ENCODE results near the gene SMPD3.

Gene SMPD3

GRCh38 chr16:68472581-68472980 lies 24.3 kb upstream of the SMPD3 start:
- in situ Hi-C loops (cut with MboI; ENCODE audit: low sequenced_read_pairs) = no loop called here

DNA sequence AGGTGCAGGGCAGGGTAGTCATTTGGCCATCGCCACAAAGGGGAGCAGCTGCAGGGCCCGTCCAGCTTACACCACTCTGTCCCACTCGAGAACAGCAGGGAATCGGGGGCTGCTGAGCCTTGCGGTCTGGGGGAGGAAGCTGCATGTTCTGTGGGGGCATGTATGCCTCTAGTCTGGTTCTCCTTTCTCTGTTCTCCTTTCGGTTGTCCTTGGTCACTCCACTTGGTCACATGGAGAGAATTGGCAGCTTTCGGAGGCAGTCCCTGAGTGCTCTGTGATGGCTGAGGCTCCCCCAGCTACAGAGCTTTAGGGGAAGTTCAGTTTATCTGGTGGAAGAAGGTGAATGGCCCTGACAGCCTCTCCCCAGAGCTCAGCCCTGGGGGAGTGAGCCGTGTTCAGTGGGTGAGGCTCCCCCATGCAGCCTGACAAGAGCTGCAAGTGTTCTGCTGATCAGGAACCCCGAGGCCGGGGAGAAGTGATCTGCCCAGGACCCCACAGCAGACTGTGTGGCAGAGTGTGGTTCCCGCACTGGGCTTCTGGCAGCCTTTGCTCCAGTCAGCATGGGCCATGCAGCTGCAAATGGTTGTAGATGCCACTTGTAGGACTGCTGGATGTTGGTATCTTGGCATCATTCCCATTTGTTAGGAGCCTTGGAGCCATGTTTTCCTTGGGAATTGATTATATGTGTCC lies 22.3 kb upstream of the SMPD3 start:
- in situ Hi-C loops (cut with MboI; ENCODE audit: low sequenced_read_pairs) = no loop called here

- in situ Hi-C loops (cut with MboI; ENCODE audit: low sequenced_read_pairs) = no loop called here
These were observed 21.6 kb upstream of the SMPD3 start for GRCh38 chr16:68469796-68470460.

DNA sequence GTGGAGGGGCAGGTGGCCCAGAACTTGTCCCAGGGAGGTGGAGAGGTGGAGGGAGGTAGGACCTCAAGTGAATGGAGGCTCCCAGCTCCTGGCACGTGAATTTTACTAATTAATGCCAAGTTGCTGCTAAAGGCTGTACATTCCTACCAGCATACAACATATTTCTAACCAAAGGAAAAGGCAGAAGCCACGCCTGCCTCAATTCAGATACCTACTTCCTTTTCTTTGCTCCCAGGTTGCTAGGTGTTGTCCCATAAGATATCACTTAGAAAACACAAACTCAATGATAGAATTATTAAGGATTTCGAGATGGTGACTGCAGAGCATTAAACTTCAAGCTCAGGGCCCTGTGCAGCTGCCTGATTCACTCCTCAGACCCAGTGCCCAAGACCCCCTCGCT lies 20.5 kb upstream of the SMPD3 start:
- in situ Hi-C loops (cut with MboI; ENCODE audit: low sequenced_read_pairs) = no loop called here

- in situ Hi-C loops (cut with MboI; ENCODE audit: low sequenced_read_pairs) = no loop called here
These were observed 17.9 kb upstream of the SMPD3 start for GRCh38 chr16:68466174-68466573.

DNA sequence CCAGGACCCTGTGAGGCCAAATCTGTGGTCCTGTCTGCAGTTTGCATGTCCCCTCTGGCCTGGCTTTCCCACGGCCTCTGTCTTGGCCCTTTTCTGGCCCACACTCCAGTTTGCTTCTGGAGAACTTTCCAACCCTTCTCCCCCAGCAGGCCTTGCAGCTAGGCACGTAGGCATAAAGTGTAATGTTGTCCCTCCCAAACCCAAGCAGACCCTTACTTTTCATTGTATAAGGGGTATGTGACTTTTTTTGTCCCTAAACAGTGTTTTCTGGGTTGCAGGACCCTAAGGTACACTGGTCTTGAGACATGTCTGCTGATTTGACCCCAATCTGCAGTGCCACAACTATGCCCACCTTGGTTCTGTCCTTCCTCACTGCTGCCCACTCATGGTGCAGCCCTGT lies 15.6 kb upstream of the SMPD3 start:
- in situ Hi-C loops (cut with MboI; ENCODE audit: low sequenced_read_pairs) = no loop called here

- in situ Hi-C loops (cut with MboI; ENCODE audit: low sequenced_read_pairs) = no loop called here
These were observed 11.8 kb upstream of the SMPD3 start for GRCh38 chr16:68460067-68460466.

- in situ Hi-C loops (cut with MboI; ENCODE audit: low sequenced_read_pairs) = no loop called here
These were observed 11.1 kb upstream of the SMPD3 start for GRCh38 chr16:68459457-68459856.

GRCh38 chr16:68458551-68458950 lies 10.2 kb upstream of the SMPD3 start:
- in situ Hi-C loops (cut with MboI; ENCODE audit: low sequenced_read_pairs) = no loop called here

DNA sequence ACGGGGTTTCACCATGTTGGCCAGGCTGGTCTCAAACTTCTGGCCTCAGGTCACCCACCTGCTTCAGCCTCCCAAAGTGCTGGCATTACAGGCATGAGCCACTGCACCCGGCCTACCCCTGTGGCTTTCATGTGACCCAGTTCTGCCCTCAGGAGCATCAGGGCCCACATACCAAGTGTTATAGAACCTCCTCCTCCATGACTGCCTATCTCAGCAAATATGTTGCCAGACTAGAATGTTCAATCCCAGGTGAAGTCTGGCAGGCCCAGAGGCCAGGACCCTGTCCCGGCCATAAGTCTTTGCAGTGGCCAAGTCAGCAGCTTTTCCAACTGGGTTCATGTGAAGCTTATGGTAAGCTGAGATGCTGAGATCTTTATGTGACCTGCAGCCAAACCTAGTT lies 9.8 kb upstream of the SMPD3 start:
- in situ Hi-C loops (cut with MboI; ENCODE audit: low sequenced_read_pairs) = no loop called here

DNA sequence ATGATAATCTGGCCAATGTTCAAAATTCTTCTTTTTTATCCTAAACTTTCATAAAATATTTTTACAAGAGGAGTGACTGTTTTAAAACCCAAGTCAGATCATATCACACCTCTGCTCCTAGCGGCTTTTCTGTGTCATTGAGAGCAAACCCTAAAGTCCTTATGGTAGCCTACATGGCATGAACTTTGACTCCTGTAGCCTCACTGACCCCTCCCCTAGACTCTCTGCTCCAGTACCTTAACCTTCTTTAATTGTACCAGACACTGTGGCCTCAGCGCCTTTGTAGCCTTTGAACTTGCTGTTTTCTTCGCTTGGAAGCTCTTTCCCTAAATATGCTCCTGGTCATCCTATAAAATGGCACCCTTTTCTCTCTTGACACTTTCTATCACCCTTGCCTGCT lies 7.3 kb upstream of the SMPD3 start:
- in situ Hi-C loops (cut with MboI; ENCODE audit: low sequenced_read_pairs) = no loop called here

DNA sequence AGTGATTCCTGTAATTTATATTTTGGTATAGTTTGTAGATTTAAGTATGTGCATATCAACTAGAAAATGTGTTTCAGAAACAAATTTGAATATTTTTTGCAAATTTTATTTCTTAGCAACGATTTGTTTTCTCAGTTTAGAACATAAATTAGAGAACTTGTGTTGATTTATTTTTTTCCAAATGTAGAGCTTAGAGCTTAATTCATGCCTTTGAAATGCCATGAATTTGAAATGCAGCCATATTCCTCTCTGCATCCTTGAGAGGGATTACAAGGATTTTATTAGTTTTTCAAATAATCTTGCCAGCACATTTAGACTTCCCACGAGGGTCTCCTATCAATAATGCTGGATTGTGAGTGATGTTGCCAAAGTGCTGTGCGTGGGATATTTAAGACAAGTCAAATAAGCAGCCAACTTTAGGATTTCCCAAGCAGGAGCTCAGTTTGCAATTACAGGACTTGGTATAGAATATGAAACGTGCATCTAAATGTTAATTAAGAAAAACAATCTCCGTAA lies 6.7 kb upstream of the SMPD3 start:
- in situ Hi-C loops (cut with MboI; ENCODE audit: low sequenced_read_pairs) = no loop called here

DNA sequence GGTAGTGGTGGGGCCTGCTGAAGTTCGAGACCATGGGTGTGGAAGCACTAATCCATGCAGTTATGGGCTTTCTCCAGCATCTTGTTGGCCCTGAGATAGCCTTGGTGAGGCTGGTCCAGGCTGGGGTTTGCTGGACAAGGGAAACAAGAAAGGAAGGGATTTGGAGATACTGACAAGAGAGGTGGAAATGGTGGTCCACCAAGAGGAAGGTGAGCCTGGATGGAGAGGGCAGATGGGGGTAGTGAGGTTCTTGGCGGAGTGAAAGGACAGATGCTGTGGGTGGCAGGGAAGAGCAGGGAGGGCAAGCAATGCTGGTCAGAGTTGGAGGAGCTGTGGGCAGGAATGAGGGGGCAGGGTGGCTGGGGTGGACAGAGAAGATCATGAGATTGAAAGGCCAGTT lies 5.5 kb upstream of the SMPD3 start:
- in situ Hi-C loops (cut with MboI; ENCODE audit: low sequenced_read_pairs) = no loop called here

DNA sequence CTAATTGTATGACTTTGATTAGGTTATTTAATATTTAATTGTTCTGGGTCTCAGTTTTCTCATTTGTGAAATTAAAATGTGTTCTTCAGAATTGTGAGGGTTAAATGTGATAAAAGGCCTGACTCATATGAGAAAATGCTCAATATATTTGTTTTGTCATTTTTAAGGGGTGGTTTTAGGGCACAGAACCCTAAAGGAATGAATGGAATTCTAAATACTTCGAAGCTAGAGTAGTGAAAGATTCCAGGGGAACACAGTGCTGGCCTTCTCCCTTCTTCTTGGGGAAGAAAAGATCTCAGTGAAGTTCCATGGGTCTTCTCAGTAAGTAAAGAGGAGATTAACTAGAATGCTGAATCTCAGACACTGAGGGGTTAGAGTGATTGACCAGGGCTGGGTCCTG lies 3.9 kb upstream of the SMPD3 start:
- in situ Hi-C loops (cut with MboI; ENCODE audit: low sequenced_read_pairs) = no loop called here

DNA sequence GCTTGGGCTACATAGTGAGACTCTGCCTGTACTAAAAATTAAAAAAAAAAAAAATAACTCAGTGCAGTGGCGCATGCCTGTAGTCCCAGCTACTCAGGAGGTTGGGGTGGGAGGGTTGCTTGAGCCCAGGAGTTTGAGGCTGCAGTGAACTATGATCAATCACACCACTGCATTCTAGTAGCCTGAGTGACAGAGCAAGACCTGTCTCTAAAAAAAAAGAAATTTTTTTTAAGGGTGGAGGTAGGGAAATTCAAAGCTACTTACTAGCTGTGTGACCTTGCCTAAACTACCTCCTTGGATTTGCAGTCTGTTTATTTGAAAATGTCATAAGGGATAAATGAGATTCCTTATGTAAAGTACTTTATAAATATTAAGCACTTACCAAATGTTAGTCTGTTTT lies 3.4 kb upstream of the SMPD3 start:
- in situ Hi-C loops (cut with MboI; ENCODE audit: low sequenced_read_pairs) = no loop called here

- in situ Hi-C loops (cut with MboI; ENCODE audit: low sequenced_read_pairs) = no loop called here
These were observed 2.5 kb upstream of the SMPD3 start for GRCh38 chr16:68450741-68451255.

GRCh38 chr16:68447653-68448359 lies 502 bp downstream of the SMPD3 start:
- in situ Hi-C loops (cut with MboI; ENCODE audit: low sequenced_read_pairs) = no loop called here

- in situ Hi-C loops (cut with MboI; ENCODE audit: low sequenced_read_pairs) = no loop called here
These were observed 1.3 kb downstream of the SMPD3 start for GRCh38 chr16:68446681-68447652.

- in situ Hi-C loops (cut with MboI; ENCODE audit: low sequenced_read_pairs) = no loop called here
These were observed 2.9 kb downstream of the SMPD3 start for GRCh38 chr16:68445458-68445857.

DNA sequence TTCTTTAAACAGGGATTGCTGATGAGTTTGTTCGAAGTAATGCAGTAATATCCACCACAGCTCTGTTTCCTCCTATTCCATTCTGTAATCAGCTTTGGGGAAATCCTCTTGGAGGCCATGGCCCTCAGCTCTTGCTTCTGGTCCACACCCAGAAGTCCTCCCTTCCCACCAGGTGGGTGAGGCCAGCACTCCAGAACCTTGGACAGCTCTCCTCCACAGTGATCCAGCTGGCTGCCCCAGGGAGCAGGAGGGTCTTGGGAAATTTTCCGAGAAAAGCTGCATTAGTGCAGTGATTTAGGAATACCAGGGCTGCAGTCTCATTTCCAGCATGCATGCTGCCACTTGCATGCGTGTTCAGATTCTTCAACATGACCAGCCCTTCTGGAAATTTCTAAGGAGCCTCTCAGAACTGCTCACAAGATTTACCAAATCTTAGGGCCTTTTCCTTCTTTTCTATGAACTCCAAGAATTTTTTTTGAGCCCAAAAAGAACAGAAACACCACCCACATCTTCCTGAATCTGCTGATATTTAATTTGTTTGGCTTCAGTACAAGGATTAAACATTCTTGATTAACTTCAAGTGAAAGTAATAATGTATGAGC lies 4.2 kb downstream of the SMPD3 start:
- in situ Hi-C loops (cut with MboI; ENCODE audit: low sequenced_read_pairs) = no loop called here
